Measurements from ENCODE around the gene SKIC2.

The SKIC2 gene

DNA sequence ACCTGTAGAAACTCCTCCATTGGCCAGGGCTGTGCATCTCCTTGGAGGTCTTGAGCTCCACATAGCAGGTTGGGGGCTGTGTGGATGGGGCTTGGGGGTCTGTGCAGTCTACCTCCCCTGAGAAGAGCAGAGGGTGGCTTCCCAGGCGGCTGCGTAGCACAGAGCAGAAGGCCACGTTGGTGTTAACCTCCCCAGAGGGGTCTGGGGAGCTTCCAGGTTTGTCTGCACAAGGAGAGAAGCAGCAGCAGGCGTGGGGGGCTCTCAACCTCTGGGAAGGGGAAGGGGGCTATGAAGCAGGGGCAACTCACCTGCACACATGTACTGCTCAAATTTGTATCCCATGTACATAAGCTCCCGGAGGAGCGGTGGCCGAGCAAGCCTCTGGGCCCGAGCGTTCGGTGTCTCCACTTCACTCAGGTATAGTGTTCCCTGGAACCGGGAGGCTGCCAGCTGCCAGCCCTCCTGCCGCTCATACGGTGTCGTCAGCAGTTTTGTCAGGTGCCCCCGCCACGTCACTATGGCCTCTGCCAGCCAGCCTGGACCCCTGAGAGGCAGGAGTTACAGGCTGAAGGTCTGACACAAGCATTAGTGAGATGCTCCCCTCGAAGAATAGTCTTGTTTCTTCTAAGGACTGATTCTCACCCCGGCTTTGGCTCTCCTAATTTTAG lies 11.8 kb downstream of the SKIC2 start (continued):
- TF ChIP-seq ZNF629 (tag by site-specific recombination; IDR thresholded peaks at IDR 0.05) (peak; percentile 91), ZBTB20 (tag by site-specific recombination; IDR thresholded peaks at IDR 0.05) (peak; percentile 12; the same call in 1 of the 2 replicates), ZNF624 (tag by site-specific recombination; IDR thresholded peaks at IDR 0.05) (no peak), WT1 (tag by site-specific recombination; IDR thresholded peaks at IDR 0.05) (0 out of 2 replicates have a peak, but pooled peaks have one; percentile 17), ZNF248 (tag by site-specific recombination; IDR thresholded peaks at IDR 0.05) (no peak), ZFP69B (tag by site-specific recombination; IDR thresholded peaks at IDR 0.05) (no peak), ZNF221 (tag by site-specific recombination; IDR thresholded peaks at IDR 0.05; ENCODE audit: borderline replicate concordance) (no peak), TCF7L2 (IDR thresholded peaks at IDR 0.05; ENCODE audit: borderline replicate concordance, low read depth, low read length) (no peak), ZNF341 (tag by site-specific recombination; IDR thresholded peaks at IDR 0.05; ENCODE audit: low read depth) (0 out of 2 replicates have a peak, but pooled peaks have one; percentile 11), ZNF354C (tag by site-specific recombination; IDR thresholded peaks at IDR 0.05; ENCODE audit: borderline replicate concordance, low read depth) (no peak), ZSCAN16 (tag by site-specific recombination; IDR thresholded peaks at IDR 0.05) (no peak), BCL11B (tag by site-specific recombination; IDR thresholded peaks at IDR 0.05; ENCODE audit: low read depth) (no peak), ZBTB48 (tag by site-specific recombination; IDR thresholded peaks at IDR 0.05) (no peak), ZNF654 (tag by site-specific recombination; IDR thresholded peaks at IDR 0.05; ENCODE audit: low read depth) (no peak), MYNN (tag by site-specific recombination; IDR thresholded peaks at IDR 0.05; ENCODE audit: borderline replicate concordance) (no peak), ZIC2 (tag by site-specific recombination; IDR thresholded peaks at IDR 0.05) (0 out of 2 replicates have a peak, but pooled peaks have one; percentile 33), ZEB2 (tag by site-specific recombination; IDR thresholded peaks at IDR 0.05) (no peak), ZNF747 (tag by site-specific recombination; IDR thresholded peaks at IDR 0.05) (no peak), ZBTB1 (tag by site-specific recombination; IDR thresholded peaks at IDR 0.05) (no peak), ZBTB8A (tag by site-specific recombination; IDR thresholded peaks at IDR 0.05) (no peak), ZNF324 (tag by site-specific recombination; IDR thresholded peaks at IDR 0.05) (no peak), ZNF670 (tag by site-specific recombination; IDR thresholded peaks at IDR 0.05; ENCODE audit: low read depth) (no peak), ZNF184 (tag by site-specific recombination; IDR thresholded peaks at IDR 0.05) (peak; percentile 76; the same call in 1 of the 2 replicates), KLF1 (tag by site-specific recombination; IDR thresholded peaks at IDR 0.05) (no peak; the same call in 1 of the 2 replicates), ZNF335 (tag by site-specific recombination; conservative IDR thresholded peaks at IDR 0.05) (no peak), ZNF521 (tag by site-specific recombination; IDR thresholded peaks at IDR 0.05) (no peak)
- TF ChIP-seq, protein P1, sequence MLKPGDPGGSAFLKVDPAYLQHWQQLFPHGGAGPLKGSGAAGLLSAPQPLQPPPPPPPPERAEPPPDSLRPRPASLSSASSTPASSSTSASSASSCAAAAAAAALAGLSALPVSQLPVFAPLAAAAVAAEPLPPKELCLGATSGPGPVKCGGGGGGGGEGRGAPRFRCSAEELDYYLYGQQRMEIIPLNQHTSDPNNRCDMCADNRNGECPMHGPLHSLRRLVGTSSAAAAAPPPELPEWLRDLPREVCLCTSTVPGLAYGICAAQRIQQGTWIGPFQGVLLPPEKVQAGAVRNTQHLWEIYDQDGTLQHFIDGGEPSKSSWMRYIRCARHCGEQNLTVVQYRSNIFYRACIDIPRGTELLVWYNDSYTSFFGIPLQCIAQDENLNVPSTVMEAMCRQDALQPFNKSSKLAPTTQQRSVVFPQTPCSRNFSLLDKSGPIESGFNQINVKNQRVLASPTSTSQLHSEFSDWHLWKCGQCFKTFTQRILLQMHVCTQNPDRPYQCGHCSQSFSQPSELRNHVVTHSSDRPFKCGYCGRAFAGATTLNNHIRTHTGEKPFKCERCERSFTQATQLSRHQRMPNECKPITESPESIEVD (tag by site-specific recombination; IDR thresholded peaks at IDR 0.05) = no peak
- TF ChIP-seq, protein P2, sequence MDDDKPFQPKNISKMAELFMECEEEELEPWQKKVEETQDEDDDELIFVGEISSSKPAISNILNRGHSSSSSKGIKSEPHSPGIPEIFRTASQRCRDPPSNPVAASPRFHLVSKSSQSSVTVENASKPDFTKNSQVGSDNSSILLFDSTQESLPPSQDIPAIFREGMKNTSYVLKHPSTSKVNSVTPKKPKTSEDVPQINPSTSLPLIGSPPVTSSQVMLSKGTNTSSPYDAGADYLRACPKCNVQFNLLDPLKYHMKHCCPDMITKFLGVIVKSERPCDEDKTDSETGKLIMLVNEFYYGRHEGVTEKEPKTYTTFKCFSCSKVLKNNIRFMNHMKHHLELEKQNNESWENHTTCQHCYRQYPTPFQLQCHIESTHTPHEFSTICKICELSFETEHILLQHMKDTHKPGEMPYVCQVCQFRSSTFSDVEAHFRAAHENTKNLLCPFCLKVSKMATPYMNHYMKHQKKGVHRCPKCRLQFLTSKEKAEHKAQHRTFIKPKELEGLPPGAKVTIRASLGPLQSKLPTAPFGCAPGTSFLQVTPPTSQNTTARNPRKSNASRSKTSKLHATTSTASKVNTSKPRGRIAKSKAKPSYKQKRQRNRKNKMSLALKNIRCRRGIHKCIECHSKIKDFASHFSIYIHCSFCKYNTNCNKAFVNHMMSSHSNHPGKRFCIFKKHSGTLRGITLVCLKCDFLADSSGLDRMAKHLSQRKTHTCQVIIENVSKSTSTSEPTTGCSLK (tag by site-specific recombination; IDR thresholded peaks at IDR 0.05) = no peak
- TF ChIP-seq, protein P3, sequence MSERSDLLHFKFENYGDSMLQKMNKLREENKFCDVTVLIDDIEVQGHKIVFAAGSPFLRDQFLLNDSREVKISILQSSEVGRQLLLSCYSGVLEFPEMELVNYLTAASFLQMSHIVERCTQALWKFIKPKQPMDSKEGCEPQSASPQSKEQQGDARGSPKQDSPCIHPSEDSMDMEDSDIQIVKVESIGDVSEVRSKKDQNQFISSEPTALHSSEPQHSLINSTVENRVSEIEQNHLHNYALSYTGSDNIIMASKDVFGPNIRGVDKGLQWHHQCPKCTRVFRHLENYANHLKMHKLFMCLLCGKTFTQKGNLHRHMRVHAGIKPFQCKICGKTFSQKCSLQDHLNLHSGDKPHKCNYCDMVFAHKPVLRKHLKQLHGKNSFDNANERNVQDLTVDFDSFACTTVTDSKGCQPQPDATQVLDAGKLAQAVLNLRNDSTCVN (tag by site-specific recombination; optimal IDR thresholded peaks at IDR 0.05) = no peak
- TF ChIP-seq, protein P4, sequence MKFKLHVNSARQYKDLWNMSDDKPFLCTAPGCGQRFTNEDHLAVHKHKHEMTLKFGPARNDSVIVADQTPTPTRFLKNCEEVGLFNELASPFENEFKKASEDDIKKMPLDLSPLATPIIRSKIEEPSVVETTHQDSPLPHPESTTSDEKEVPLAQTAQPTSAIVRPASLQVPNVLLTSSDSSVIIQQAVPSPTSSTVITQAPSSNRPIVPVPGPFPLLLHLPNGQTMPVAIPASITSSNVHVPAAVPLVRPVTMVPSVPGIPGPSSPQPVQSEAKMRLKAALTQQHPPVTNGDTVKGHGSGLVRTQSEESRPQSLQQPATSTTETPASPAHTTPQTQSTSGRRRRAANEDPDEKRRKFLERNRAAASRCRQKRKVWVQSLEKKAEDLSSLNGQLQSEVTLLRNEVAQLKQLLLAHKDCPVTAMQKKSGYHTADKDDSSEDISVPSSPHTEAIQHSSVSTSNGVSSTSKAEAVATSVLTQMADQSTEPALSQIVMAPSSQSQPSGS (tag by site-specific recombination; IDR thresholded peaks at IDR 0.05; ENCODE audit: low read depth) = peak; percentile 34; the same call in 1 of the 2 replicates
- TF ChIP-seq, protein P5, sequence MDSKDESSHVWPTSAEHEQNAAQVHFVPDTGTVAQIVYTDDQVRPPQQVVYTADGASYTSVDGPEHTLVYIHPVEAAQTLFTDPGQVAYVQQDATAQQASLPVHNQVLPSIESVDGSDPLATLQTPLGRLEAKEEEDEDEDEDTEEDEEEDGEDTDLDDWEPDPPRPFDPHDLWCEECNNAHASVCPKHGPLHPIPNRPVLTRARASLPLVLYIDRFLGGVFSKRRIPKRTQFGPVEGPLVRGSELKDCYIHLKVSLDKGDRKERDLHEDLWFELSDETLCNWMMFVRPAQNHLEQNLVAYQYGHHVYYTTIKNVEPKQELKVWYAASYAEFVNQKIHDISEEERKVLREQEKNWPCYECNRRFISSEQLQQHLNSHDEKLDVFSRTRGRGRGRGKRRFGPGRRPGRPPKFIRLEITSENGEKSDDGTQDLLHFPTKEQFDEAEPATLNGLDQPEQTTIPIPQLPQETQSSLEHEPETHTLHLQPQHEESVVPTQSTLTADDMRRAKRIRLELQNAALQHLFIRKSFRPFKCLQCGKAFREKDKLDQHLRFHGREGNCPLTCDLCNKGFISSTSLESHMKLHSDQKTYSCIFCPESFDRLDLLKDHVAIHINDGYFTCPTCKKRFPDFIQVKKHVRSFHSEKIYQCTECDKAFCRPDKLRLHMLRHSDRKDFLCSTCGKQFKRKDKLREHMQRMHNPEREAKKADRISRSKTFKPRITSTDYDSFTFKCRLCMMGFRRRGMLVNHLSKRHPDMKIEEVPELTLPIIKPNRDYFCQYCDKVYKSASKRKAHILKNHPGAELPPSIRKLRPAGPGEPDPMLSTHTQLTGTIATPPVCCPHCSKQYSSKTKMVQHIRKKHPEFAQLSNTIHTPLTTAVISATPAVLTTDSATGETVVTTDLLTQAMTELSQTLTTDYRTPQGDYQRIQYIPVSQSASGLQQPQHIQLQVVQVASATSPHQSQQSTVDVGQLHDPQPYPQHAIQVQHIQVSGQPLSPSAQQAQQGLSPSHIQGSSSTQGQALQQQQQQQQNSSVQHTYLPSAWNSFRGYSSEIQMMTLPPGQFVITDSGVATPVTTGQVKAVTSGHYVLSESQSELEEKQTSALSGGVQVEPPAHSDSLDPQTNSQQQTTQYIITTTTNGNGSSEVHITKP (tag by site-specific recombination; IDR thresholded peaks at IDR 0.05) = peak; percentile 82

Measured in HEK293 (cell line).